ENCODE data around the gene CXorf58. TPM values are rescaled to one million over a fixed set of nuclear protein-coding genes. Genes with fewer than 3 reads are reported as not detected.

CXorf58 gene
- total and polyA plus RNA-seq, 9 of the 15 experiments (the other 6 are each of a cell fraction or from before 2014, with no cell fraction given): 0.10 to 0.27 (median 0.16) TPM; not detected in 3

- no peak for TF ChIP-seq MBD1 (CRISPR knock-in tag; IDR thresholded peaks at IDR 0.05)
- TF ChIP-seq HOXB6 (CRISPR knock-in tag; IDR thresholded peaks at IDR 0.05; ENCODE audit: borderline replicate concordance): no peak
Measured at GRCh38 chrX:23932046-23932445, 24.2 kb downstream of the CXorf58 start (continued).

DNA sequence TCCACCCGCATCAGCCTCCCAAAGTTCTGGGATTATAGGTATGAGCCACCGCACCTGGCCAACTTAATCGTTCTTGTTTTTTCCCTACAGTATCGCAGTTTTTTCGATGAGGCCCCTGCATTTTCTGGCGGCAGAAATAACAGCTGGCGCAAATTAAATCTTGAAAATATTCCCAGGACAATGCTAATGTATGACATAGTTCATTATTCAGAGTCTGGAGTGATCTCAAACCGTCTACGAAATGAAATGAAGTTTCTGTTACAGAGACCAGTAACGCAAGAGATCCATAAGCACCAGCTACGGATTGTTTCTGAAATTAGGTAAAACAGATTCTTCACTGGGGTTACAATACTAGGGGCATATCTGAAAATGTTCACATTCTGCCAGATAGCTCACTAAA lies 27.3 kb downstream of the CXorf58 start:
- H3K4me1 ChIP-seq (replicated peaks in 1 of 2; ENCODE audit: control insufficient read depth in 2 of 2, insufficient read depth in 2 of 2, low read length in 2 of 2): peaks cover 0 to 20% of the 10 kb centered on the region in 2 experiments; a peak in 3 of 5 replicates
- ATAC-seq: no peak
- intact Hi-C loops (cut with micrococcal nuclease): no loop called here
- H2AFZ ChIP-seq (ENCODE audit: low read depth, low read length): no peak overlapping the region
- H3K9me3 ChIP-seq (replicated peaks; ENCODE audit: control insufficient read depth, insufficient read depth, low read depth, low read length): no peaks in the 10 kb centered on the region
- H3K4me3 ChIP-seq: no peak overlapping the region
- TF ChIP-seq TGIF2 (CRISPR knock-in tag; IDR thresholded peaks at IDR 0.05) (no peak), ZNF668 (CRISPR knock-in tag; IDR thresholded peaks at IDR 0.05) (no peak), SAP30 (IDR thresholded peaks at IDR 0.05; ENCODE audit: borderline replicate concordance, insufficient read depth, low read depth, low read length, poor library complexity, severe bottlenecking) (no peak), POLR3G (IDR thresholded peaks at IDR 0.05; ENCODE audit: extremely low read depth, insufficient read length, insufficient replicate concordance) (no peak)
- TF ChIP-seq, protein P1, sequence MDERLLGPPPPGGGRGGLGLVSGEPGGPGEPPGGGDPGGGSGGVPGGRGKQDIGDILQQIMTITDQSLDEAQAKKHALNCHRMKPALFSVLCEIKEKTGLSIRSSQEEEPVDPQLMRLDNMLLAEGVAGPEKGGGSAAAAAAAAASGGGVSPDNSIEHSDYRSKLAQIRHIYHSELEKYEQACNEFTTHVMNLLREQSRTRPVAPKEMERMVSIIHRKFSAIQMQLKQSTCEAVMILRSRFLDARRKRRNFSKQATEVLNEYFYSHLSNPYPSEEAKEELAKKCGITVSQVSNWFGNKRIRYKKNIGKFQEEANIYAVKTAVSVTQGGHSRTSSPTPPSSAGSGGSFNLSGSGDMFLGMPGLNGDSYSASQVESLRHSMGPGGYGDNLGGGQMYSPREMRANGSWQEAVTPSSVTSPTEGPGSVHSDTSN (CRISPR knock-in tag; IDR thresholded peaks at IDR 0.05; ENCODE audit: low read depth): no peak
- TF ChIP-seq, protein P1 (tag; conservative IDR thresholded peaks at IDR 0.05; ENCODE audit: low read depth): no peak
- no peak for FAIRE-seq
- ChIA-PET CTCF (ENCODE audit: low intra/inter-chr PET ratio) (no interaction called here), POLR2A (interaction anchor here (0.7 to 1.1 kb wide), 3 partner anchors 9 to 11 kb away, joined by 3 to 4 read pairs (median 3); no protein-coding TSS in a partner anchor)
- 79% methylated on average over 11 of the region's 11 CpGs for WGBS (ENCODE audit: insufficient coverage, low coverage, missing lambda C conversion rate)
- in situ Hi-C loops (cut with MboI): no loop called here
- no peak for DNase-seq (ENCODE audit: extremely low read depth in 1 of 4, low spot score in 3 of 4)
- H3K9me1 ChIP-seq (ENCODE audit: control insufficient read depth, insufficient read depth, low read length): no peaks in the 10 kb centered on the region
- H3K27ac ChIP-seq (ENCODE audit: extremely low read depth, low read depth, low read length): no peak overlapping the region
- H3K4me2 ChIP-seq (ENCODE audit: insufficient read depth, low read length): no peak overlapping the region
- no peak overlapping the region for H3K9ac ChIP-seq (ENCODE audit: insufficient read depth in 1 of 2, low read depth in 2 of 2, low read length in 2 of 2)
- H3K36me3 ChIP-seq (ENCODE audit: control insufficient read depth, insufficient read depth, low read length): no peaks in the 10 kb centered on the region
- no peaks in the 10 kb centered on the region for H3K79me2 ChIP-seq (ENCODE audit: control insufficient read depth, insufficient read depth, low read length)
- H3K27me3 ChIP-seq (ENCODE audit: control insufficient read depth in 2 of 2, insufficient read depth in 2 of 2, low read length in 2 of 2): no peaks in the 10 kb centered on the region
- no TSS peak for BruUV-seq (replicated peaks)
- H4K20me1 ChIP-seq (replicated peaks; ENCODE audit: control insufficient read depth, insufficient read depth, low read length): no peaks in the 10 kb centered on the region
